ENCODE results near the gene LRCH4.

LRCH4 gene

GRCh38 chr7:100580466-100581283, 5.3 kb downstream of the LRCH4 start:
- H3K9me2 ChIP-seq (replicated peaks; ENCODE audit: insufficient read depth, low read length) = no peaks in the 10 kb centered on the region
- no peak overlapping the region for H3K4me2 ChIP-seq (ENCODE audit: low read depth, low read length, poor library complexity, severe bottlenecking)
- TF ChIP-seq CTCF (IDR thresholded peaks at IDR 0.05; ENCODE audit: insufficient read depth, low read length, poor library complexity, severe bottlenecking) (no peak), EZH2phosphoT487 (conservative IDR thresholded peaks at IDR 0.05; ENCODE audit: low read length) (no peak)
- H3K4me3 ChIP-seq (ENCODE audit: insufficient read depth, low read length, poor library complexity, severe bottlenecking) = no peak overlapping the region
- H3K79me2 ChIP-seq (ENCODE audit: insufficient read depth, low read length) = peaks cover 19% of the 10 kb centered on the region
- H3K27me3 ChIP-seq (ENCODE audit: low read length) = no peaks in the 10 kb centered on the region
- no peaks in the 10 kb centered on the region for H3K36me3 ChIP-seq (ENCODE audit: low read length)
- H4K20me1 ChIP-seq (ENCODE audit: low read depth, low read length) = no peaks in the 10 kb centered on the region
- H3K9ac ChIP-seq (ENCODE audit: low read length) = no peak overlapping the region
- H2AFZ ChIP-seq (ENCODE audit: low read depth, low read length, severe bottlenecking) = no peak overlapping the region
- no peak overlapping the region for H3K27ac ChIP-seq (ENCODE audit: low read depth, low read length)
- H3F3A ChIP-seq (ENCODE audit: insufficient read depth) = peaks cover 9% of the 10 kb centered on the region; the same call in 1 of the 2 replicates
- no peaks in the 10 kb centered on the region for H3K9me3 ChIP-seq (ENCODE audit: insufficient read depth, low read length)

- no peak overlapping the region for H3K9ac ChIP-seq (ENCODE audit: low read length)
- H2AFZ ChIP-seq (ENCODE audit: low read depth, low read length, severe bottlenecking) = no peak overlapping the region
- no peaks in the 10 kb centered on the region for H4K20me1 ChIP-seq (ENCODE audit: low read depth, low read length)
- H3K36me3 ChIP-seq (ENCODE audit: low read length) = no peaks in the 10 kb centered on the region
- no peaks in the 10 kb centered on the region for H3K27me3 ChIP-seq (ENCODE audit: low read length)
- H3K4me2 ChIP-seq (ENCODE audit: low read depth, low read length, poor library complexity, severe bottlenecking) = no peak overlapping the region
- no peak overlapping the region for H3K4me3 ChIP-seq (ENCODE audit: insufficient read depth, low read length, poor library complexity, severe bottlenecking)
- H3K9me3 ChIP-seq (ENCODE audit: insufficient read depth, low read length) = no peaks in the 10 kb centered on the region
- peaks cover 4% of the 10 kb centered on the region; the same call in 1 of the 2 replicates for H3F3A ChIP-seq (ENCODE audit: insufficient read depth)
- H3K9me2 ChIP-seq (replicated peaks; ENCODE audit: insufficient read depth, low read length) = no peaks in the 10 kb centered on the region
- H3K79me2 ChIP-seq (ENCODE audit: insufficient read depth, low read length) = 0 out of 2 replicates have a peak, but pooled peaks cover 5% of the 10 kb centered on the region
- TF ChIP-seq EZH2phosphoT487 (conservative IDR thresholded peaks at IDR 0.05; ENCODE audit: low read length) (no peak), CTCF (IDR thresholded peaks at IDR 0.05; ENCODE audit: insufficient read depth, low read length, poor library complexity, severe bottlenecking) (no peak)
- H3K27ac ChIP-seq (ENCODE audit: low read depth, low read length) = no peak overlapping the region
Measured at GRCh38 chr7:100578246-100579183, 7.4 kb downstream of the LRCH4 start.

GRCh38 chr7:100577507-100577906, 8.4 kb downstream of the LRCH4 start:
- H3F3A ChIP-seq (ENCODE audit: insufficient read depth) = no peaks in the 10 kb centered on the region
- no peaks in the 10 kb centered on the region for H3K9me3 ChIP-seq (ENCODE audit: insufficient read depth, low read length)
- H3K27me3 ChIP-seq (ENCODE audit: low read length) = no peaks in the 10 kb centered on the region
- H3K27ac ChIP-seq (ENCODE audit: low read depth, low read length) = no peak overlapping the region
- no peak overlapping the region for H2AFZ ChIP-seq (ENCODE audit: low read depth, low read length, severe bottlenecking)
- no peak overlapping the region for H3K4me3 ChIP-seq (ENCODE audit: insufficient read depth, low read length, poor library complexity, severe bottlenecking)
- no peak overlapping the region for H3K9ac ChIP-seq (ENCODE audit: low read length)
- TF ChIP-seq CTCF (IDR thresholded peaks at IDR 0.05; ENCODE audit: insufficient read depth, low read length, poor library complexity, severe bottlenecking) = no peak
- no peak for TF ChIP-seq EZH2phosphoT487 (conservative IDR thresholded peaks at IDR 0.05; ENCODE audit: low read length)
- no peak overlapping the region for H3K4me2 ChIP-seq (ENCODE audit: low read depth, low read length, poor library complexity, severe bottlenecking)
- no peaks in the 10 kb centered on the region for H3K9me2 ChIP-seq (replicated peaks; ENCODE audit: insufficient read depth, low read length)
- no peaks in the 10 kb centered on the region for H4K20me1 ChIP-seq (ENCODE audit: low read depth, low read length)
- H3K79me2 ChIP-seq (ENCODE audit: insufficient read depth, low read length) = no peaks in the 10 kb centered on the region
- H3K36me3 ChIP-seq (ENCODE audit: low read length) = no peaks in the 10 kb centered on the region

Data from SU-DHL-6 (cell line).